ENCODE results near the gene BUB1B.

BUB1B gene

DNA sequence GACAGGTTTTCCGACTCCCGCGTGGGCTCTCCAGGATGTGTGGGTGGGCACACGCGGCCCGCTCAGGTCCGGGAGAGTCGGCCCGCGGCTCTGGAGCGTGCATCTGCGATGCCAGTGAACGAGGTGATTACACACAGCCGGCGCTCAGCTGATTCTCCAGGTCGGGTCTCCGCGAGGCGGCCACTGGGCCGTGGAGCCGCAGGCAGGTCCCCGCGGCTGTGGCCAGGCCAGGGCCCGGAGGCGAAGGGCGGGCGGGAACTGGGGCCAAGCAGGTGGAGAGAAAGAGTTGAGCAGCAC lies 91.2 kb downstream of the BUB1B start:
- no peak for DNase-seq (ENCODE audit: extremely low read depth in 1 of 2, low read depth in 1 of 2)

DNA sequence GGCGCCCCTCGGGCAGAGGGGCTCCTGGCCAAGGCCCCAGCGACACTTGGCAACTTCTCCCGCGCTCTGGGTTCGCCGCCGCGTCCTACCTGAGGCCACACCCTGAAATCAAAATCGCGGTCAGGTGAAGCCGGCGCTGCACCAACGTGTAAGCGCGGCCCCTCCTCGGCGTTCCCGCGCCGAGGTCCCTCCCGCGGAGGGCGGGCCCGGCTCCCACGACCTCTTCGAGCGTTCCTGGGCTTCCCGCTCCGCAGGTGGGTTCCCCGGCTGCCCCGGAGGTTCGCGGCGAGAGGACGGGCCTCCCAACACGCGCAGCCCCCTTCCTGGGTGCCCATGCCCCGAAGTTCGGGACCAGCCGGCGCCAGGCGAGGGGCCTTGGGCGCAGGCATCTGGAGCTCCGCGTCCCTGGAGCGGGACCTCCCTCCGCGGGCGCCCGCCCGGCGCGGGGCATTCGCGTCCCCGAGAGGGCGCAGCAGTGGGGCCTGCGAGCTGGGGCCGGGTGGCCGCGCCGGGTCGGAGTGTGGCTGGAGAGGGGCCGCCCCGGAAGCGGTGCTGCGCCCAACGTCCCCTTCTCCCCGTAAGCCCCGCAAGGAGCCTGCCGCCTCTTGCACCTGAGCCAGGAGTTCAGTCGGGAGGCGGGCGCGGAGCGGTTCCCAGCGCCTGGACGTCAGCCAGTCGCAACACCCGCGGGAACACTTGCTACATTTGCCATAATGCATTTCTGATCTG lies 91.7 kb downstream of the BUB1B start:
- no peak for DNase-seq (ENCODE audit: extremely low read depth in 1 of 2, low read depth in 1 of 2)

DNA sequence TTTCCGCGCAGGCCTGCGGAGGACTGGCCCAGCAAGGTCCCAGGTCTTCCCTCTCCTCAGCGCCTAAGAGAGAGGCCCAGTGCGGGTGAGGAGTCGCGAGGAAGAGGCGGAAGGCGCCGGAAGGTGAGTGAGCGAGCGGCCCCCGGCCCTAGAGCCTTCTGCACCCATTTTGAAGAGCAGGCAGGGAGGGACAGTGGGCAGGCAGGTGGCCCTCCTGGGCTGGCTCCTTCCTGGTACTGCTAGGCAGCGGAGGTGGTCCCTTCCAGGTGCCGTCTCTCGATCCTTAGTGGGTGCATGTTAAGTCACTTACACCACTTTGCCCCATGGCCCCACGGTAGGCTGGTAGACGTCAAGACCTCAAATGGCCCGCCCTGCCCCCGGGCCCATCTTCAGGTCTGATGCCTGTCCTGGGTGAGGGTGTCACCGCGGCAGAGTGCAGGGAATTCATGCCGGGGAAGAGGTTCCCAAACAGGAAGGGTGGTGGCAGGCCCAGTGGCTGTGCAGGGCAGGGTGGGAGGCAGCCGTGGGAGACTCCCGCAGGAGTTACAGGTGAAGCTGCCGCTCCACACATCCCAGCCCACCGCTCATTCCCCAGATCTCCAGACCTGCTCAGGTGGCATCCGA lies 92.4 kb downstream of the BUB1B start:
- no peak for DNase-seq (ENCODE audit: extremely low read depth in 1 of 2, low read depth in 1 of 2)

DNA sequence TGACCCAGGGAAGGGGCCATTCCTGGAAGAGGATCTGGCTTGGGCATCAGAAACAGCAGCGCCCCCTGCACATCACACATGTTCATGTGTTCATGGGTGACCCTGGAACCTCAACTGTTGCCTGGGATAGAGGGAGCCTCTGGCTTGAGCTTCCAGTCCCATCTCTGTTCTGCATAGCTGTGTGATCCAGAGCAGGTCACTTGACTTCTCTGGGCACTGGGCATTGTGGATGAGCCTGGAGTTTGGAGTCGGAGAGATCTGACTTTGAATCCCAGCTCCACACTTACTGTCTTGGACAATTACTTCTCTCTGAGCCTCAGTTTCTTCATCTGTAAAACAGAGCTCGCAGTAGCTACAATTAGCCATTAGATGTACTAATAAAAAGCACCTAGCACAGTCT lies 93.6 kb downstream of the BUB1B start:
- DNase-seq (ENCODE audit: extremely low read depth in 1 of 2, low read depth in 1 of 2) = no peak

DNA sequence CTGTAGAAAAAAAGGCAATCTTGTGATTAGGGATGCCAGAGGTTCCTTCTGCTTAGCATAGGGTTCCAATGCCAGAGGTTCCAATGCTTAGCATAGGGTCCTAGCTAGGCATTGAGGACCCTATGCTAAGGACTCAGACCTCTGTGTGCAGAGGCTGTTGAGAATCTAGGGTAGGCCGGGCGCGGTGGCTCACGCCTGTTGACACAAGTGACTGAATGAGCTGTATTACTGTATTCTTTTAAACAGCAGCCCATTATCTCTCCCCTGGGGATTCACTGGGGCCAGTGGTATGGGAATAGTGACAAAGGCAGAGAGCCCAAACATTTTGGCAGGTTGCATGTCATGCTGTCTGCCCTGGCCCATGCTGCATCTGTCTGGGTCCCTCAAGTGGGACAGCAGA lies 94.2 kb downstream of the BUB1B start:
- DNase-seq (ENCODE audit: extremely low read depth in 1 of 2, low read depth in 1 of 2) = no peak

DNA sequence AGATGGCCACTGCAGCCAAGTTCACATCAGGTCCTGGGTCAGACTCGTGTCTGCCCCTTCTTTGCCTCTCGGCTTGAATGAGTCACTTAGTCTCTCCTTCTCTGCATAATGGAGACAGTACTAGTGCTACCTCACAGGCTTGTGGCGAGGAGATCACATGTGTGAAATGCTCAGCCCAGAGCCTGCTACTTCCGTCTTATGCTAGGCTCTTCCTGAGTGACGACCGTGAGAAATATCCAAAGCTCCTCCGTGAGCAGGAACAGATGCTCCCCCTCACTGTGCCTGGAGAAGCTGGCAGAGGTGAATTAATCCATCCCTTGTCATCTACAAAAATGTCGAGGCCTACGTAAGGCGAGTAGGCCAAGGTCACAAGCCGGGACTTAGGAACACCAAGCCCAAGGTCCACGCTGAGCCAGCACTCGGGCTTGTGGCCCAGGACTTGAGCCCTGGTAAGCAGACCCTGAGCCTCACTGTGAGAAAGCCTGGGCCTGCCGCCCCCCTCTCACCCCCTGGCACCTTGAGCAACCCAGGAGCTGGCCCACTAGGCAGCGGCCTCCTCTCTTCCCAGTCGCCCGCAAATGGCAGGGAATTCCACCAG lies 95.9 kb downstream of the BUB1B start:
- DNase-seq (ENCODE audit: extremely low read depth in 1 of 2, low read depth in 1 of 2) = no peak

DNA sequence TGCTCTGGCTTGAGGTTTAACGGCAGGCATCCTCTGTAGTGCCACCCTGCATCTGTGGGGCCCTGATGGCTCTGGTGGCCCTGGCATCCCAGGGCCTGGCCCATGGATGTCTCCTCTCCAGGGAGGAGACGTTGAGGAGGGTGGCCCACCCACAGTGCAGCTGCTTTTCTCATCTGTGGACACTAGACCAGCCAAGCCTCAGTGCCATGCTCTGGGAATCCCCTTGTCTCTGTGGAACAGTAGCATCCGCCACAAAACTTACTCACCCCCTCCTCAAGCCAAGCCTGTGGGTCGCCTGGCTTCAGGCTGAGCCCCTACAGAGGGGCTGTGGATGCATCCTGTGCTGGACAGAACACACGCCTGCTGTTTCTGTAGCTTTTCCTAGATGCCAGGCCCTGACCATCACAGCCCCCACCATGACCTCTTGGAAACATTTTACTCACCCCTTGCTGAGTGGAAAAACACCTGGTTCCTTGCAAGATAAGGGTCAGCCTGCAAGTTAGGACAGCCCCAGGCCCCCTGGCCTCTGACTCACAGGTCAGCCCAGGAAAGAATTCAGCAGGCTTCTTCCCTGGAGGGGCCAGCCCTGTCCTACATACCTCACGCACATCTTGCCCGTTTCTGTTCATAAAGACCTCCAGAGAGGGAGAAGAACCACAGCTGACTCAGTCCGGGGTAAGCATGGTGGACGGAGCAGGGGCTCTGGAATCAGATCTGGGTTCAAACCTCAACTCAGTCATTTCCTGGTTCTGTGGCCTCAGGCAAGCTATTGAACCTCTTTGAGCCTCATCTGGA lies 97.0 kb downstream of the BUB1B start:
- no peak for DNase-seq (ENCODE audit: extremely low read depth in 1 of 2, low read depth in 1 of 2)

DNA sequence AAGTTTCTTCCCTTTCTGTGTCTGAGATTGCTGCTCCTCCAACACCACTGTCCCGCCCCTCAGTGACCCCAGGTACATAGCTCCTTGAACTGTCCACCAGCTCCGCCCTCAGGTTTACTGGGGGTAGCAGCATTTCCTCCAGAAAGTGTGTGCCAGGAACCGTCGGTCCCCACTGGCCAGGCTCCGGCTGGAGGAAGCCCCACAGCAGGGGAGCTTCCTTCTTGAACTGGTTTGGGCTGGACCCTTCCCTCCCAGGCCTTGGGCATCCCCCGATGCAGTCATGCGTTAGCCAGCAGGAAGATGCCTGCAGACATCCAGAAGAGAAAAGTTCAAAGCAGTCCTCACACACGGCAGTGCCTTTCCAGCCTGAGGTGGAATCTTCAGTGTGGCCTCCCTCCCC lies 97.7 kb downstream of the BUB1B start:
- no peak for DNase-seq (ENCODE audit: extremely low read depth in 1 of 2, low read depth in 1 of 2)

DNA sequence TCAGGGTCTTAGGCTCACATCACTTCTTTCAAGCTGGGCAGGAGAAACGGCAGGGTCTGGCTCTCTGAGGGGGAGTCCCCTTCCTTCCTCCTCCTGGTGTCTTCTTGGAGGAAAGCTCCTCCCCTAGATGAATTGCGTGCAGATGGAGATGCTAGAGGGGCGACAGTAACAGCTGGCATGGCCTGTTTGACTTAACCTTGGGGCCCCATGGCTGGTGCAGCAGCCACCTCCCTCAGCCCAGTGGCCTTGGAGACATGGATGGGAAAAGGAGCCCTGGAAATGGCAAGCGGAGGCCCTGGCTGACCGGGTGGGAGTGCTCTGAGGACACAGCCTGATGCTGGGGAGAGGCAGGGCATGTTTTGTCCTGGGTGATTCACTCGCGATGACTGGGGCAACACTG lies 98.2 kb downstream of the BUB1B start:
- no peak for DNase-seq (ENCODE audit: extremely low read depth in 1 of 2, low read depth in 1 of 2)

DNA sequence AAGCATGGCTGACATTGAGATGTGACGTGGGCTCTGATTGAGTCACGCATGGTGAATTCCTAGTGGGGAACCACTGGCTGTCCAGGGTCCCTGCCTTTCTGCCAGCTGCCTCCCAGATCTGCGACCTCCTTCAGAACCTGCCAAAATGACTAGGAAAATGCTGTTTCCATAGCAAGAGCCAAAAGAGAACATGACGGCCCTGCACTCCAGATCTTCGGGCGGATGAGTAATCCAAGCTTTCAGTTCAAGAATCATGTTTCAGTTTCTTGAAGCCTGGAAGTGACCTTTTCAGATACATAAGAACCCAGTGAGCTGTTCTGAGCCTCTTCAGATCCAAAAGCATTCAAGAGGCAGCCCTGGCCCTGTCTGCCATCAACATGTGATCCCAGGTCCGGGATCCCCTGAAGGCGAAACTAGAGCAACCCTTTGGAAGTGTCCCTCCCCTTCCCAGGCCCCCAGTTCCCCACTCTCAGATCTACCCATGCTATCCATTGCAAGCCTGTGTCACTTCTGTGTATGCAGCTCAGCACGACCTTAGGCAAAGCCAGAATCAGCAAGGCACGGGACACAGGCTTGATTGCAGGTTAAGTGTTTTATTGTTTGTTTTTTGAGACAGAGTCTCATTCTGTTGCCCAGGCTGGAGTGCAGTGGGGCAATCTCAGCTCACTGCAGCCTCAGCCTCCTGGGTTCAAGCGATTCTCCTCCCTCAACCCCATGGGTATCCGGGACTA lies 102.3 kb downstream of the BUB1B start:
- DNase-seq (ENCODE audit: extremely low read depth in 1 of 2, low read depth in 1 of 2) = no peak

DNA sequence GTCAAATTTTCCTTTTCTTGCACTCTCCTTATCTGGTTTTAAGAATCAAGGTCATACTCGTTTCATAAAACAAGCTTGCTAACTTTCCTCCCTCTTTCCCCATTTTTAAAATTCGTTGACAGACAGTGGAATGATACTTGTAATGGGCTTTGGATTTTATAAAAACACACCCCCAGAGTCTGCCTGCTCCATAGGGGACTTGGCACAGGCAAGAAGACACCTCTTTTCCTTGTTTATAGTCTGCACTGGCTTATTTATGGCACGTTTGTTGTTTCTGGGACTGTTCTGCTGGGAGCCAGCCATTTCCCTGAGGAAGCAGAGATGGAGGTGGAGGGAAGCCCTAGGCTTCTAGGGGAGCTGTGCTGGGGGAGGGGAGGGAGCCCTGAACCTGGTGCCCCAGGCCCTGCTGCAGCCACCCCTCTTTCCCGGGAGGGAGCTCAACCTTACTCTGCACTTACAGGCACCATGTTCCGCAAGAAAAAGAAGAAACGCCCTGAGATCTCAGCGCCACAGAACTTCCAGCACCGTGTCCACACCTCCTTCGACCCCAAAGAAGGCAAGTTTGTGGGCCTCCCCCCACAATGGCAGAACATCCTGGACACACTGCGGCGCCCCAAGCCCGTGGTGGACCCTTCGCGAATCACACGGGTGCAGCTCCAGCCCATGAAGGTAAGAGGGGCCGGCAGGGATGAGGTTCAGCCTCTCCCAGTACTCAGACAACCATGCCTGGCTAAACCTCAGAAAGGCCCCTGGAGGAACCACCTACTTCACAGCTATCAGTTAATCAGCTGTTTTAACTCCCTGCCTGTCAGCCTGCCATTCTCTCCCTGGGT lies 103.7 kb downstream of the BUB1B start:
- DNase-seq (ENCODE audit: extremely low read depth in 1 of 2, low read depth in 1 of 2) = no peak

DNA sequence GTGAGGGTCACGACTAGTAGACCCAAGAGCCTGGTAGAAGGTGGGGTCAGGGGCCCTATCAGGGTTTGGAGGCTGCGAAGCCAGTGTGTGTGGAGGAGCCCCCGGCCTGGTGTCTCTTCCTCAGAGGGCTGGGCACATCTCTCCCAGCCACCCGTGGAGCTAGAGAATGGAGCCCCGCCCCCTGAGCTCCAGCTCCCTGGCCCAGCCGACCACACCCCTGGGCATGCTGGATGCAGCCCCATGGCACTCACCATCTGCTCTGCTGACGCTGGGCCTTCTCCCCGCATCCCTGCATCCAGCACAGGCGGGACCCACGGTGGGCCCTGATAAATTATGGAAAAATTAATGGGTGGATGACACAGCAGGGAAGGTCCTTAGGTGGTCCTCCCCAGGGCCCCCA lies 104.5 kb downstream of the BUB1B start:
- DNase-seq (ENCODE audit: extremely low read depth in 1 of 2, low read depth in 1 of 2) = no peak

DNA sequence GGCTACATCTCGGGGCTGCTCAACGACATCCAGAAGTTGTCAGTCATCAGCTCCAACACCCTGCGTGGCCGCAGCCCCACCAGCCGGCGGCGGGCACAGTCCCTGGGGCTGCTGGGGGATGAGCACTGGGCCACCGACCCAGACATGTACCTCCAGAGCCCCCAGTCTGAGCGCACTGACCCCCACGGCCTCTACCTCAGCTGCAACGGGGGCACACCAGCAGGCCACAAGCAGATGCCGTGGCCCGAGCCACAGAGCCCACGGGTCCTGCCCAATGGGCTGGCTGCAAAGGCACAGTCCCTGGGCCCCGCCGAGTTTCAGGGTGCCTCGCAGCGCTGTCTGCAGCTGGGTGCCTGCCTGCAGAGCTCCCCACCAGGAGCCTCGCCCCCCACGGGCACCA lies 105.0 kb downstream of the BUB1B start:
- no peak for DNase-seq (ENCODE audit: extremely low read depth in 1 of 2, low read depth in 1 of 2)

DNA sequence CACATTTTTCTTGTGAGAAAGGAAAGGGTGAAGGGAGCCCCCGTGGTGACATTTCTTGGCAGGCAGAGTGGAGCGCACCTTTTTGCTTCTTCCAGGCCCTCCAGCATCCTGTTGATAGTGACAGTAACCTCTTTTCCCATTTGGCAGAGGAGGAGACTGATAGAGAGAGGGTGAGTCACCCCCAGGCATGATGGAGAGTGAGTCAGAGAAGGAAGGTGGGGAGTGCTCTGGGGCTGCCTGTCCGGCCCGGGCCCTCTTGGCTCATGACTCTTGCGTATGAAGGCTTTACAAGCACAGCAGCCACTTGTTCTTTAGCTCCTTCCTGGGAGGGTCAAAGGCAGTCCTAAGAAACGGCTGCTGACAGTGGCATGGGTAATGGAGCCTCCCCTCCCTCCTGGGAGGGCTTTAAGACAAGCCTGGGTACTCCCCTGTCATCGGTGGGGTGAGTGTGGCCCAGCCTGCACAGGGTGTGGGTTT lies 106.0 kb downstream of the BUB1B start:
- no peak for DNase-seq (ENCODE audit: extremely low read depth in 1 of 2, low read depth in 1 of 2)

DNA sequence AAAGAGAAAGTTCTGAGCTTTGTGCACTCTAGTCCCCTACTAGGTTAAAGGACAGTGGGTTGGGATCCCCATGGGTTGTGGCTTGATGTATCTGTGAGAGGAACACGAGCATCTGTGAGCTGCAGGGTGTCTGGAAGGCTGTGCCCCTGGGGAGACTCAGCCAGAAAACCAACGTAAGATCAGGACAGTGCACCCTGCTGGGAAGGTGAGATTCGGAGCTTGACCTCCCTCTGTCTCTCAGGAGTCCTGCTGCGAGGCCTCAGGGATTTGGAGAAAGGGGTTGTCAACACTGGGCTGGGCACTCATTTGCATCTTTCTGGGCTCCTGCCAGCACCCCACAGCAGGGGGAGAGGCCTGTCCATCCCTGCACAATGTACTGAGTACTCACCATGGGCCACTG lies 106.8 kb downstream of the BUB1B start:
- DNase-seq (ENCODE audit: extremely low read depth in 1 of 2, low read depth in 1 of 2) = no peak

DNA sequence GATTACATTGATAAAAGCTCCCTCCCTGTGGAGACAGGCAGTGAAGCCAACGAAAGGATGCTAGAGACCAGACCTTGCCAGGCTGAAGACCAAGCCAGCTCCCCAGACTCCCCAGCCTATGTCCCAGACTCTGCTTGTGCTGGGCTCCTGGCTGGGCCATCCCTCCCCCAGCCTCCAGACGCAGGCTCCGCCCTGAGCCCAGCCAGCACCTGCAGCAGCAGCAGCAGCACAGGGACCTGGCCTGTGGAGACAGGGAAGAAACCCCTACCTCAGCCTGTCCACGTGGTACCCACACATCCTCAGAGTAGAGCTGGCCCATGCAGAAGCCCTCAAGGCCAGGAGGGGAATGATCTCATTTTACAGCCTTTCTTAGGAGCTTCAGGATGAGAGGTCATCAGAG lies 108.7 kb downstream of the BUB1B start:
- no peak for DNase-seq (ENCODE audit: extremely low read depth in 1 of 2, low read depth in 1 of 2)

DNA sequence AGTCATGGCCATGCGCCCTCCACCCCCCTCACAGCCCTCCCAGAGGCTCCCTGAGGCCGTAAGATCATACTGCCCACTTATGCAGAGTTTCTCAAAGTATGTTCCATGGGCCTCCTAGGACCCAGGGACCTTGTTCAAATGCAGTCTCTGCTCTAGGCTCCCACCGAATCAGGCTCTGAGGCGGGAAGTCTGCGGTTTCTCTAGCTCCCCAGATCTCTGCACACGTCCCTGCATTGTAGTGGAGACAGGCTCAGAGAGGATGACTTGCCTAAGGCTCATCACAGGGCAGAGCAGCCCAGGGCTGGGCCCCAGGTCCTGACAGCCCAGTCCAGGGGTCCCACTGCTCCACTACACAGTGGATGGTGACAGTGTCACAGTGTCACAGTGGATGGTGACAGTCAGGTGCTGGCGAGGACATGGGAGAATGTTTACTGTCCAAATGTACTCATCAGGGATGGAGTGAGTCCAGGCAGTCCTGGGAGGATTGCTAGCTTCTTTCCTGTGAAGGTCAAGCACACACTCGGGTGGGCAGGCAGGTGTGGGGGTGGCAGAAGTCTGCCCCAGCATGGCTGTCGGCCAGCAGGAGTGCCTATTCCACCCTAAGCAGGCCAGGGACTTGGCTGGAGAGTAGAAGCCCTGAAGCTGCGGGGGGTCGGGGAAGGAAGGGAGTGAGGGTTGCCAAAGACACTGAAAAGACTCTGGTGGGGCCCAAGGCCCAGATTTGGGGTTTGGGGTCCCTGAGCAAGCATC lies 109.6 kb downstream of the BUB1B start:
- no peak for DNase-seq (ENCODE audit: extremely low read depth in 1 of 2, low read depth in 1 of 2)

All from stimulated activated CD8-positive, alpha-beta memory T cell treated with anti-CD3 and anti-CD28 coated beads, Interleukin-7, amount 100 ng/mL, for 48 hours (primary cell).